ENCODE data around the gene PXMP4.

The PXMP4 gene

GRCh38 chr20:33668466-33669155 lies 51.5 kb downstream of the PXMP4 start:
- Histone ChIP-seq H3K4me1 (peaks cover 15% of the 10 kb centered on the region), H3K36me3 (replicated peaks) (peaks cover 47% of the 10 kb centered on the region), H3K27me3 (ENCODE audit: low read depth) (no peaks in the 10 kb centered on the region), H3K9me3 (no peaks in the 10 kb centered on the region), H3K4me3 (no peak overlapping the region)
- in situ Hi-C loops (cut with MboI; ENCODE audit: low sequenced_read_pairs): no loop called here
- no peak for DNase-seq (ENCODE audit: low spot score in 2 of 2)

- peak in 1 of 2 experiments; percentile 57 for DNase-seq (ENCODE audit: low spot score in 2 of 2)
- Histone ChIP-seq H3K36me3 (replicated peaks) (peaks cover 47% of the 10 kb centered on the region), H3K4me1 (peaks cover 14% of the 10 kb centered on the region), H3K4me3 (no peak overlapping the region), H3K27me3 (ENCODE audit: low read depth) (no peaks in the 10 kb centered on the region), H3K9me3 (no peaks in the 10 kb centered on the region)
- in situ Hi-C loops (cut with MboI; ENCODE audit: low sequenced_read_pairs): no loop called here
These were observed 52.2 kb downstream of the PXMP4 start for GRCh38 chr20:33667676-33668465.

GRCh38 chr20:33667245-33667675 lies 52.9 kb downstream of the PXMP4 start:
- no peak for DNase-seq (ENCODE audit: low spot score in 2 of 2)
- Histone ChIP-seq H3K9me3 (no peaks in the 10 kb centered on the region), H3K4me1 (peaks cover 11% of the 10 kb centered on the region), H3K27me3 (ENCODE audit: low read depth) (no peaks in the 10 kb centered on the region), H3K4me3 (no peak overlapping the region), H3K36me3 (replicated peaks) (peaks cover 47% of the 10 kb centered on the region)
- in situ Hi-C loops (cut with MboI; ENCODE audit: low sequenced_read_pairs): no loop called here

DNA sequence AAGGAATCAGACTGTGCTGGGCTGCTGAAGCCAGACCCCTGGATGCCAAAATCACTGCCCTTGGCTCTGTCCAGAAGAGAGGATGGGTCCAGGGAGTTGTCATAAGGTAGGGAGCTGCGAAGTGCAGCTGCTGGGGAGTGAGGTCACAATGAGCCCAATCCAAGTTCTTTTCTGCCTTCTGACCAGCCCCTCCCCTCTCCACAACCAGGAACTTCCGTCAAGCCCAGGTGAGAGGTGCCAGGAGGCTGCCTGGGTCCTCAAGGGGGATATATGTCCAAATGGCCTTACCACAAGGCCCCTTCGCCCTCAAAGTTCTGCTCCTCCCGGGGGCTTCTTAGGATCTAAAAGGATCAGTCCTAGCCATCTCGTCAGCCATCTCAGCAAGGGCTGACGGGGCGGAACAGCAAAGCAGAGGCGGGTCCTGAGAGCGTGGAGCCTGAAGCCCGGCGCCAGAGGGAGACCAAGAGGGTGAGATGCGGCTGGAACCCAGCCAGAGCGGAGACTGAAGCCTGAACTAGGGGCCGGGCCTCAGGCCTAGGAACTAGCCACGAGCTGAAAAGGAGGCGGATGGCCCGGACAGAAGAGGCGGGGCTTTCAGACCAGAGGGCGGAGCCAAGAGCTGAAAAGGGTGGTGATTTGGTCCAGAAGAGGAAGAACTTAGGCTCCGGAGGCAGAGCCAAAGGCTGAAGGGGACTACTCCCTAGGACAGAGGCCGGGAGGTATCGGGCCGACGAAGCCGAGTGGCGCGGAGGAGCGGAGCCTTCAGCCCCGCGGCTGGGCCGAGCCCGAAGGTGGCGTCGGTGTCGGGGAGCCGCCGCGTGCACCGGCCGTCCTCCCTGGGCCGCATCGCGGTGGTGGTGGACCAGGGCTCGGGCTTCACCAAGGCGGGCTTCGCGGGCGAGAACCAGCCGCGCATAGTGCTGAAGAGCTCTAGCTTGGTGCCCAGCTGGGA lies 53.5 kb downstream of the PXMP4 start, which contains the start of gene ACTL10:
ACTL10 (plus strand) TSS at position 651 of the 952 bp plus-strand sequence. CDS start 555 bp downstream, outside the sequence.
- Histone ChIP-seq H3K36me3 (replicated peaks) (peaks cover 43% of the 10 kb centered on the region), H3K4me3 (no peak within 1 kb of the TSS), H3K27me3 (ENCODE audit: low read depth) (no peaks in the 10 kb centered on the region), H3K4me1 (peaks cover 11% of the 10 kb centered on the region), H3K9me3 (no peaks in the 10 kb centered on the region)
- in situ Hi-C loops (cut with MboI; ENCODE audit: low sequenced_read_pairs): no loop called here
- DNase-seq (ENCODE audit: low spot score in 2 of 2): peak in 1 of 2 experiments; percentile 72

DNA sequence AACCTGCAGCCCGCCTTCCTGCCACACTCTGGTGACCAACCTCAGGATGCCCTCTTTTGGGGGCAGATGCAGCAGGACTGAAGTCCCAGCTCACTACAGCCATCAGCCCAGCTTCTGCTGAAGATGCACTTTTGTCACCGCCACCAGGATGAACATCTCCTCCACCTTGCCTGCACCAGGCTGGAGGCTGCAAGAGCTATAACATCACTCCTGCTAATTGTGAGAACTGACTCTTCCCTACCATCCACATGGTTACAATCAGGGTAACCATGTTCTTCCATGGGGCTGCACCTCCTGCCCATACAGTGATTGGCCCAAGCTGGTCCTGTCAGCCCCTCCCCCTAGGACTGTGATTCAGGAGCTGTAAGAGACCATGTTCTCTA lies 55.4 kb downstream of the PXMP4 start:
- no peaks in the 10 kb centered on the region for H3K9me3 ChIP-seq
- H3K4me1 ChIP-seq: peaks cover 11% of the 10 kb centered on the region
- H3K36me3 ChIP-seq (replicated peaks): peaks cover 30% of the 10 kb centered on the region
- no peak for DNase-seq (ENCODE audit: low spot score in 2 of 2)
- H3K4me3 ChIP-seq: no peak overlapping the region; the same call in 1 of the 2 replicates
- in situ Hi-C loops (cut with MboI; ENCODE audit: low sequenced_read_pairs): no loop called here
- no peaks in the 10 kb centered on the region for H3K27me3 ChIP-seq (ENCODE audit: low read depth)

DNA sequence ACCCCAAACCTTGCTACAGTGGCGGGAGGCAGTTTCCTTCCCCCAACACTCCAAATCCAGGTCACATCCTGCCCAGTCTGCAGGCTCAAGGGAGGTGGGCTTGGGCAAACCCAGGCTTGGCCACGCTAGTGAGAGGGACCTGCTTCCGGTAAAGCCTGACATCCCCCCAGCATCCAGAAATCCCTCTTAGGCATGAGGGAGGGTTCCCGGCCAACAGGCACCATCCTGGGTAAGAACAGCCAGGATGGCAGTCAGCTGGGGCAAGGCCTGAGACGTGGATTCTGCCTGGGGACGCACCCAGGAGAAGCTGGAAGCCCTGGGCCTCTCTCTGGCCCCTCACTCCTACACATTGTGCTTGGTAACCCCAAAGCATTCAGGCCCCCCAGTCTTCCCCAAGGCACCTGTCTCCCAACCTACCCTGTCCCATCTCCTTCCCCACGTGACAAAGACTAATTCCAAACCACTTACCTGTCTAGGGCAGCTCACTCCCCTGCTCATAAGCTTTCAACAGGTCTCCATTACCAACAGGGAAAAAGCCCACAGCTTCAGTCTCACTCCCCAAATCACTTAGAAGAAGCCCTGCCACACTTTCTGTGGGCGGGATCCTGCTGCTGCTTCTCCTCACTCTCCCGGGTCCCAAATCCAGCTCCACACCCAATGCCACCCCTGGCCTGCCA lies 55.9 kb downstream of the PXMP4 start:
- no peaks in the 10 kb centered on the region for H3K9me3 ChIP-seq
- DNase-seq (ENCODE audit: low spot score in 2 of 2): peak in 1 of 2 experiments; percentile 35
- H3K27me3 ChIP-seq (ENCODE audit: low read depth): no peaks in the 10 kb centered on the region
- H3K4me1 ChIP-seq: peaks cover 11% of the 10 kb centered on the region
- H3K4me3 ChIP-seq: peak overlapping the region; percentile 65
- peaks cover 29% of the 10 kb centered on the region for H3K36me3 ChIP-seq (replicated peaks)
- in situ Hi-C loops (cut with MboI; ENCODE audit: low sequenced_read_pairs): no loop called here

DNA sequence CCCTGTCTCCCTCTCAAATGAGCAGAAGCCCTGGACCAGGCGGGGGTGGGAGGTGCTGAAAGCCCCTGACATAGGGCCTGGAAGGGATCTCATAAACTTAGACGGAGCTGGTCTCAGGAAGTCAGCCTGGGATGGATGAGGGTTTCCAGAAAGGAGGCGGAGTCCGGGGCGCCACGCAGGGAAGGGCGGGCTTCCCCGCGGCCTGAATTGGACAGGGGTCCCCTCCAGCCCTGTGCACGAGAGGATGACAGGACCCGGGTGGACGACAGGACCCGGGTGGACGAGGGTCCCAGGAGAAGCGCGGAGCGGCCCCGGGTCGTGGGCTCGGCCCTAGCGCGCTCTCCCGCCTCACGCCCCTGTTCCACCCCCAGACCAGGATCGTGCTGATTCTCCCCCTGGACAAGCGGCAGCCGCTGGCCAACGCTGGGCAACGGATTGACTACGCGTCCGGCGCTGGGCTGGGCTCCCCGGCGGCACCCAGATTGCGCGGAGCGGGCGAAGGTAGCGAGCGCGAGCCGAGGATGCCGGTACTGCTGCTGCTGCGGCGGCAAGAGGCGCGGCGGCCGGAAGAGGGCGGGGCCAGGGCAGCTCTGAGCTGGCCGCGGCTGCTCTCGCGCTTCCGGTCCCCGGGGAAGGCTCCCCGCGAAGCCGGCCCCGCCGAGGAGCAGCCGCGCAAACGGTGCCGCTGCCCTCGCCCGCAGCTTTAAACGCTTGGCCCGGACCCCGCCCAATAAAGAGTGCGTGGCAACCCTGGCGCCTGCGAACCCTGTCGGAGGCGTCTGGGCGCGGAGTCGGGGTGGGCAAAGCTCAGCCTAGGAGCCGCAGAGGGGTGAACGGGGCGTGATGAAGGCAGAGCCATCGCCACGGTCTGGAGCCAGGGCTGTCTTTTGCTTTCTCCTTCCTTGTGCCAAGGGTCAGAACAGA lies 56.7 kb downstream of the PXMP4 start:
- Histone ChIP-seq H3K9me3 (no peaks in the 10 kb centered on the region), H3K36me3 (replicated peaks) (peaks cover 25% of the 10 kb centered on the region)

GRCh38 chr20:33662172-33662571 lies 57.9 kb downstream of the PXMP4 start, which contains the start of gene C20orf144:
Gene C20orf144, plus strand, starts transcription at chr20:33662327. Its CDS starts 19 bp downstream, at chr20:33662346.
- Histone ChIP-seq H3K4me3 (peak within 1 kb of the TSS; percentile 65), H3K27me3 (ENCODE audit: low read depth) (no peaks in the 10 kb centered on the region), H3K36me3 (replicated peaks) (peaks cover 22% of the 10 kb centered on the region), H3K9me3 (no peaks in the 10 kb centered on the region), H3K4me1 (peaks cover 11% of the 10 kb centered on the region)
- DNase-seq (ENCODE audit: low spot score in 2 of 2): no peak
- in situ Hi-C loops (cut with MboI; ENCODE audit: low sequenced_read_pairs): no loop called here

More for the DNA sequence above, 56.7 kb downstream of the PXMP4 start:
- in situ Hi-C loops (cut with MboI; ENCODE audit: low sequenced_read_pairs): no loop called here
- Histone ChIP-seq H3K4me3 (peak overlapping the region; percentile 65), H3K27me3 (ENCODE audit: low read depth) (no peaks in the 10 kb centered on the region), H3K4me1 (peaks cover 11% of the 10 kb centered on the region)
- DNase-seq (ENCODE audit: low spot score in 2 of 2): peak; percentile 77 to 88

GRCh38 chr20:33660685-33661058 lies 59.4 kb downstream of the PXMP4 start:
- H3K4me3 ChIP-seq: no peak overlapping the region
- no peak for DNase-seq (ENCODE audit: low spot score in 2 of 2)
- no peaks in the 10 kb centered on the region for H3K9me3 ChIP-seq
- H3K27me3 ChIP-seq (ENCODE audit: low read depth): no peaks in the 10 kb centered on the region
- in situ Hi-C loops (cut with MboI; ENCODE audit: low sequenced_read_pairs): no loop called here
- peaks cover 22% of the 10 kb centered on the region for H3K36me3 ChIP-seq (replicated peaks)
- peaks cover 11% of the 10 kb centered on the region for H3K4me1 ChIP-seq

DNA sequence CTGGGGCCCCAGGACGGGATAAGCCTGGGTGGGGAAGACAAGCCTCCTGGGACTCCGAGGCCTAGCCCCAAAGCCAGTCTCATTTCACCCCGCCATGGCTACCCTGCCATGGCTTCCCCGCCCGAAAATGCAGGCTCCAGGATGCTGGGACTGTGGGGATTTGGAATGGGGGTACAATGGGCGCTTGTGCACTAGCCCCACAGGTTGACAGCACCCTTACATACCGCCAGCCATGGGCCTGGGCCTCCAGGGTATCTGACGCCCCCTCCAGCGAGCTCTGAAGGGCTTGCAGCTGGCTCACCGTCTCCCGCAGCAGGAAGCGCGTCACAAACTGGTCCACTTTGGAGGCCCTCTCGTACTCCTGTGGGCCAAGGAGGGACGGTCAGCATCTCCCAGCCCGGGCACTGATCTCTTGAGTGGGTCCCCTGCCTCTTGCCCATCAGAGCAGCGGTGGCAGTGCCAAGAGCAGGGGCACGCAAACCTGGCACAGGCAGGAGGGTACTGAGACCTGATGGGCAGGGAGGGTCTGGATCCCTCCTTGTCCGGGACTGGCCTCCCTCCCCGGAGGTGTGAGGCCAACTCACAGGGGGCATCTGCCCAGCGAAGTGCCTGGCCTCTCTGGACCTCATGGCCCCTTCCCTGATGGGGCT lies 60.0 kb downstream of the PXMP4 start:
- in situ Hi-C loops (cut with MboI; ENCODE audit: low sequenced_read_pairs): no loop called here
- Histone ChIP-seq H3K4me3 (no peak overlapping the region), H3K4me1 (peaks cover 11% of the 10 kb centered on the region), H3K27me3 (ENCODE audit: low read depth) (no peaks in the 10 kb centered on the region), H3K36me3 (replicated peaks) (peaks cover 22% of the 10 kb centered on the region), H3K9me3 (no peaks in the 10 kb centered on the region)
- no peak for DNase-seq (ENCODE audit: low spot score in 2 of 2)

DNA sequence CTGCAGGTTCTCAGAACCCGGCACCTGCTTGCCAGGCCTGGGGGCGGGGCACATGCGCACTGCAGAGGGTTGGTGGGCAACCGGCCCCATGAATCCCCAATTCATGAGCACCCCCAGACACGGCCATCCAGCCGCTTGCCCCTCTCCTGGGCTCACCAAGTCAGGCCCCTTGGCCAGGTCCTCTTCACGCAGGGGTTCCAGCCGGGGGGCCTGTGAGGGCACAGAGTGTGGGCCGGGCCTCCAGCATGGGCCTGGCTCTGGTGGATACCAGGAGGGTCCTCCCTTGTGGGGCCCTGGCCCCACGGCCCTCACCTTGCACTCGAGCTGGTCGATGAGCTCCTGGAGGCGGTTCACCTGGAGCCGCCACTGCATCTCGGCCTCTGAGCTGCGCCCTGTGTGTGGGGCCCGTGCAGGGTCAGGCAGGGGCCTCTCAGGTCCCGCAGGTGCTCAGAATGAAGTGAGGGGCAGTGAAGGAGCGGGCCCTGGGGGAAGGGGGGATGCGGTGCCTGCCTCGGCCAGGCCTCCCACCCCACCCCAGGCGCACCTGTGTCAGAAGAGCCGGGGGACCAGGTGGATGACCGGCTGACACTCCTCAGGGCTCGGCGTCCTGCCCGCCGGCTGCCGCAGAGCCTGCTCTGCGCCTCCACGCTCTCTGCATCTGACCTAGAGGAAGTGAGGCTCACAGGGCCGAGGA lies 60.6 kb downstream of the PXMP4 start:
- Histone ChIP-seq H3K4me3 (no peak overlapping the region), H3K4me1 (peaks cover 11% of the 10 kb centered on the region), H3K9me3 (no peaks in the 10 kb centered on the region), H3K36me3 (replicated peaks) (peaks cover 22% of the 10 kb centered on the region), H3K27me3 (ENCODE audit: low read depth) (no peaks in the 10 kb centered on the region)
- in situ Hi-C loops (cut with MboI; ENCODE audit: low sequenced_read_pairs): no loop called here
- no peak for DNase-seq (ENCODE audit: low spot score in 2 of 2)
